ENCODE measurements around the gene TP53I13. TPM values are rescaled to one million over a fixed set of nuclear protein-coding genes. Genes with fewer than 3 reads are reported as not detected.

The TP53I13 gene
- total RNA-seq, 1 experiment from 2014 or later = 28.1 TPM

DNA sequence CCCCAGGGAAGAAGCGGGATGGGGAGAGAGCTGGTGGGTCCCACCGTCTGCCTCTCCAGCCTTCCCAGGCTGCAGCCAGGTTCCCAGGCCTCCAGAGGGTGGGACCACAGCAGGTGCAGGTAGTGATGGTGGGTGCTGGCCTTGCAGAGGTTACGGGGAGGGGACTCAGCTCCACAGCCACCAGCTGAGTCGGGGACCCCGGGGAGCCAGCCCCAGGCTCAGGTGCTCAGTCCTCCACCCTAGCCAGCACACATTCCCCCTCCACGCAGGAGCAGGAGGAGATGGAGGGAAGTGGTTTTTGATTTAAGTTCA, 5.0 kb downstream of the TP53I13 start:
- Histone ChIP-seq H3K23me2 (ENCODE audit: insufficient read length, low read depth, low read length, poor library complexity, severe bottlenecking) (peaks cover 9% of the 10 kb centered on the region), H2BK120ac (ENCODE audit: low read depth, low read length, poor library complexity, severe bottlenecking) (no peak overlapping the region), H2BK12ac (ENCODE audit: insufficient read length, low read depth, low read length) (no peak overlapping the region), H3K4ac (ENCODE audit: low read depth, low read length) (no peak overlapping the region), H2AFZ (ENCODE audit: low read length) (no peak overlapping the region), H4K91ac (ENCODE audit: insufficient read length, low read depth, low read length) (no peak overlapping the region), H3T11ph (ENCODE audit: low read length) (no peak overlapping the region), H3K27me3 (ENCODE audit: insufficient read depth, low read length) (no peaks in the 10 kb centered on the region; the same call in 1 of the 2 replicates), H3K27ac (ENCODE audit: insufficient read length, low read depth, low read length) (no peak overlapping the region), H3K18ac (ENCODE audit: insufficient read length, low read depth, low read length) (no peak overlapping the region), H3K4me2 (ENCODE audit: insufficient read depth, insufficient read length, low read length) (no peak overlapping the region), H2BK20ac (ENCODE audit: low read depth, low read length, poor library complexity, severe bottlenecking) (no peak overlapping the region), H4K8ac (replicated peaks; ENCODE audit: insufficient read length, low read depth, low read length) (no peak overlapping the region), H2BK15ac (ENCODE audit: low read depth, low read length) (no peak overlapping the region), H4K5ac (ENCODE audit: insufficient read length, low read depth, low read length) (no peak overlapping the region), H3K79me1 (ENCODE audit: insufficient read depth, low read depth, low read length, poor library complexity, severe bottlenecking) (no peaks in the 10 kb centered on the region), H3K79me2 (ENCODE audit: insufficient read depth, low read length) (no peaks in the 10 kb centered on the region), H2BK5ac (ENCODE audit: insufficient read length, low read length) (no peak overlapping the region), H3K23ac (ENCODE audit: insufficient read length, low read depth, low read length) (no peak overlapping the region), H3K14ac (ENCODE audit: insufficient read depth, low read length) (no peak overlapping the region), H4K20me1 (ENCODE audit: control insufficient read depth, insufficient read depth, insufficient read length) (peaks cover 2% of the 10 kb centered on the region), H2AK5ac (ENCODE audit: insufficient read length, low read length) (no peak overlapping the region), H3K9me3 (ENCODE audit: control insufficient read depth, low read depth, low read length) (no peaks in the 10 kb centered on the region), H3K9ac (ENCODE audit: extremely low read depth, insufficient read length, low read length) (no peak overlapping the region), H3K4me1 (ENCODE audit: insufficient read depth, low read length) (no peaks in the 10 kb centered on the region), H3K56ac (ENCODE audit: insufficient read length, low read depth, low read length) (no peak overlapping the region)
- WGBS (ENCODE audit: extremely low coverage, insufficient read length, low lambda C conversion rate) = no CpG with 5 or more reads among the region's 6 CpGs
- Mint-ChIP-seq H3K36me3 (ENCODE audit: insufficient read depth in 1 of 3, low read depth in 3 of 3) (peaks cover 10 to 46% (median 36%) of the 10 kb centered on the region in 3 experiments; a peak in 6 of 7 replicates), H3K9me3 (no peaks in the 10 kb centered on the region), H3K4me3 (no peak overlapping the region; a peak in 1 of 5 replicates), H3K4me1 (peaks cover 6 to 15% of the 10 kb centered on the region in 2 experiments), H3K27ac (peak overlapping the region in 2 of 3 experiments; percentile 28 to 55; a peak in 1 of 7 replicates), H3K27me3 (ENCODE audit: low read depth) (peaks cover 14% of the 10 kb centered on the region)
- TF ChIP-seq, protein P1, sequence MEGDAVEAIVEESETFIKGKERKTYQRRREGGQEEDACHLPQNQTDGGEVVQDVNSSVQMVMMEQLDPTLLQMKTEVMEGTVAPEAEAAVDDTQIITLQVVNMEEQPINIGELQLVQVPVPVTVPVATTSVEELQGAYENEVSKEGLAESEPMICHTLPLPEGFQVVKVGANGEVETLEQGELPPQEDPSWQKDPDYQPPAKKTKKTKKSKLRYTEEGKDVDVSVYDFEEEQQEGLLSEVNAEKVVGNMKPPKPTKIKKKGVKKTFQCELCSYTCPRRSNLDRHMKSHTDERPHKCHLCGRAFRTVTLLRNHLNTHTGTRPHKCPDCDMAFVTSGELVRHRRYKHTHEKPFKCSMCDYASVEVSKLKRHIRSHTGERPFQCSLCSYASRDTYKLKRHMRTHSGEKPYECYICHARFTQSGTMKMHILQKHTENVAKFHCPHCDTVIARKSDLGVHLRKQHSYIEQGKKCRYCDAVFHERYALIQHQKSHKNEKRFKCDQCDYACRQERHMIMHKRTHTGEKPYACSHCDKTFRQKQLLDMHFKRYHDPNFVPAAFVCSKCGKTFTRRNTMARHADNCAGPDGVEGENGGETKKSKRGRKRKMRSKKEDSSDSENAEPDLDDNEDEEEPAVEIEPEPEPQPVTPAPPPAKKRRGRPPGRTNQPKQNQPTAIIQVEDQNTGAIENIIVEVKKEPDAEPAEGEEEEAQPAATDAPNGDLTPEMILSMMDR (conservative IDR thresholded peaks at IDR 0.05) = no peak
- DNase-seq = peak; percentile 30

All from H9 (cell line).